Measurements from ENCODE around the gene PKN2.

GRCh38 chr1:88662723-88663122, 21.4 kb upstream of the PKN2 start:
- TF ChIP-seq EP300 (IDR thresholded peaks at IDR 0.05; ENCODE audit: low read depth): no peak
- TF ChIP-seq POLR2A (IDR thresholded peaks at IDR 0.05): no peak

Measured in transverse colon (tissue), 1 donor.